Nephron progenitor cell (in vitro differentiated cells): Measurements from ENCODE around the gene TOP1.
A peak's percentile ranks its signal among the peaks of the same experiment; 100 is the strongest.

Source experiments
- DNase-seq: peaks from one replicate; pipeline ENCODE4 v3.0.0; 2021
- H3K27ac Mint-ChIP-seq: 2 replicates; pipeline ENCODE4 v1.8.0; 2021; ENCODE audit warnings: mild to moderate bottlenecking, moderate library complexity, mixed read lengths
- H3K27me3 Mint-ChIP-seq: 2 replicates; pipeline ENCODE4 v1.8.0; 2021; ENCODE audit warnings: mild to moderate bottlenecking, low read depth, mixed read lengths; ENCODE audit not compliant: poor library complexity
- H3K36me3 Mint-ChIP-seq: 2 replicates; pipeline ENCODE4 v1.8.0; 2021; ENCODE audit warnings: low read depth, mixed read lengths
- H3K4me1 Mint-ChIP-seq: 2 replicates; pipeline ENCODE4 v1.8.0; 2021; ENCODE audit warnings: mixed read lengths
- H3K4me3 Mint-ChIP-seq: 2 replicates; pipeline ENCODE4 v1.8.0; 2021; ENCODE audit warnings: mild to moderate bottlenecking, moderate library complexity, mixed read lengths
- H3K9me3 Mint-ChIP-seq: 2 replicates; pipeline ENCODE4 v1.8.0; 2021; ENCODE audit warnings: mild to moderate bottlenecking, moderate library complexity, mixed read lengths
- TF ChIP-seq, protein P1 (sequence below): fragments of 200-600 bp; sonication (generic); IDR thresholded peaks from 2 replicates; pipeline ENCODE4 v1.5.0; 2021; ENCODE audit warnings: antibody characterized with exemption

The TOP1 gene

DNA sequence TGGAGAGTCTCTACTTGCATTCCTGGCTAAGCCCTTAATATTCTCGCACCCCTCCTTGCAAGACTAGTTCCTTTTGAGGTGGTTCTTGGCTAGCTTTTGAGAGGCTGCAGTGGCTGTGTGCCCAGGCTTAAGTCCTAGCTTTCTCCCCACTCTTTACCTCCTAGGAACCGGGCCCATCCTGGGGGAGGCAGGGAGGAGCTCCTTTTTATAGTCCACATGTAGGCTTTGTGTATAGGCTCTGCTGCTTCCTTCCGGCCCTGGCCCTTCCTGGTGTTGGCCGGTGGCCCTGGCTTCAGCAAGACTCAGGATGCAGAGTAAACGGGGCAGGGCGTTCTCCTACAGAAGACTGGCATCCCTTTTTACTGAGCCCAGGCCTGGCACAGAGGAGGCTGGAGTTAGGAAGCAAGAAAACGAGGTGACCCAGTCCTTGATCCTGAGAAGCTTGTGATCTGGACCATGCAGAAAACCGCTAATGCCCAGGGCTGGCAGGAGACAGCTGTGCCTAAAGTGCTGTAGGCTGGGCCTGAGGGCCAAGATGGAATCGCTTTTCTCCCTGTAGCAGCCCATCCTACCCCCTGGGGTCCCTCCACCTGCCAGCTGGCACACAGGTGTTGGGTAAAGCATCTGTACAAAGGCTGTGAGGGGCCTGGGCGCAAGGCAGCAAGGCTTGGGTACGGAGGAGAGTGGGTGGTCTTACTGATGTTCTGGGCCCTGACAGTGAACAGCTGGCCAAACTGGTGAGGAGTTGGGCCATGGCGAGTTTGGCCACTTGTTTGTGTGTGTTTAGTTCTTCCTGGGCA lies 117.4 kb downstream of the TOP1 start:
- Mint-ChIP-seq H3K4me3 (no peak overlapping the region), H3K36me3 (peaks cover 68% of the 10 kb centered on the region), H3K9me3 (no peaks in the 10 kb centered on the region), H3K27ac (no peak overlapping the region), H3K4me1 (peaks cover 75% of the 10 kb centered on the region), H3K27me3 (peaks cover 3% of the 10 kb centered on the region)
- no peak for DNase-seq
- TF ChIP-seq, protein P1, sequence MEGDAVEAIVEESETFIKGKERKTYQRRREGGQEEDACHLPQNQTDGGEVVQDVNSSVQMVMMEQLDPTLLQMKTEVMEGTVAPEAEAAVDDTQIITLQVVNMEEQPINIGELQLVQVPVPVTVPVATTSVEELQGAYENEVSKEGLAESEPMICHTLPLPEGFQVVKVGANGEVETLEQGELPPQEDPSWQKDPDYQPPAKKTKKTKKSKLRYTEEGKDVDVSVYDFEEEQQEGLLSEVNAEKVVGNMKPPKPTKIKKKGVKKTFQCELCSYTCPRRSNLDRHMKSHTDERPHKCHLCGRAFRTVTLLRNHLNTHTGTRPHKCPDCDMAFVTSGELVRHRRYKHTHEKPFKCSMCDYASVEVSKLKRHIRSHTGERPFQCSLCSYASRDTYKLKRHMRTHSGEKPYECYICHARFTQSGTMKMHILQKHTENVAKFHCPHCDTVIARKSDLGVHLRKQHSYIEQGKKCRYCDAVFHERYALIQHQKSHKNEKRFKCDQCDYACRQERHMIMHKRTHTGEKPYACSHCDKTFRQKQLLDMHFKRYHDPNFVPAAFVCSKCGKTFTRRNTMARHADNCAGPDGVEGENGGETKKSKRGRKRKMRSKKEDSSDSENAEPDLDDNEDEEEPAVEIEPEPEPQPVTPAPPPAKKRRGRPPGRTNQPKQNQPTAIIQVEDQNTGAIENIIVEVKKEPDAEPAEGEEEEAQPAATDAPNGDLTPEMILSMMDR: no peak

DNA sequence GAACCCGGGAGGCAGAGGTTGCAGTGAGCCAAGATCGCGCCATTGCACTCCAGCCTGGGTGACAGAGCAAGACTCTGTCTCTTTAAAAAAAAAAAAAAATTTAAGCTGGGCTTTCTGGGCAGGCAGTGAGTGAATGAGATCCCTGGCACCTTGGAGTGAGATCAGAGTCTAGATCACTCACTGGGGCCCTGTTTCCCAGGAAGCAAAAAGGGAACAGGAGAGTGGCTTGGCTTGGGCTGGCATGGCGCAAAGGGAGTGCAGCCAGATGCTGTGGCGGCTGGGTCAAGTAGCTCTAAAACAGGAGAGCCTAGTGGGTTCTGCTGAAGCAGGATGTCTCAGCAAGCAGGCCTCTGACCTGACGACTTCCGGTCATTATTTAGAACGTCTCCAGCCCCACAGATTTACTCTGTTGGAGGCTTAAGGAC lies 119.2 kb downstream of the TOP1 start:
- H3K36me3 Mint-ChIP-seq: peaks cover 72% of the 10 kb centered on the region
- H3K27ac Mint-ChIP-seq: peak overlapping the region; percentile 50
- peaks cover 66% of the 10 kb centered on the region for H3K4me1 Mint-ChIP-seq
- H3K9me3 Mint-ChIP-seq: no peaks in the 10 kb centered on the region
- DNase-seq: no peak
- peaks cover 7% of the 10 kb centered on the region for H3K27me3 Mint-ChIP-seq
- H3K4me3 Mint-ChIP-seq: no peak overlapping the region
- TF ChIP-seq, protein P1: no peak

DNA sequence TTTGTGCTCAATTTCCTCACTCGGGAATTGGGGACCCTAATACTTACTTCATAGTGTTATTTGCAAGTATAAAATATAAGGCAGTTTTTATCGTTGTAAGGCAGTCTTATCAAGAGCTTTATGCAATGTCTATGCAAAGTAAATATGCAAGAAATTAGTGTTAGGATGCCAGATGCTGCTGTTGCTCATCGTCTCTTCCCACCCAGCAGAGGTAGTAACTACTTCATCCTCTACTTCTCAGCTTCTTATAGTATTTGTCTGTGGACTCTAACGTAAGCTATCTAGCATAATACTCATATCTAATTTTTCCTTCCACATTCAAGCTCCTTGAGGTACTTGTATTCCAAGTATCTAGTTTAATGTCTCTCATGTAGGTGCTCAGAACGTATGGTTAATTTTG lies 120.3 kb downstream of the TOP1 start:
- Mint-ChIP-seq H3K4me1 (peaks cover 68% of the 10 kb centered on the region), H3K27me3 (peaks cover 4% of the 10 kb centered on the region), H3K27ac (no peak overlapping the region), H3K9me3 (no peaks in the 10 kb centered on the region), H3K36me3 (peaks cover 61% of the 10 kb centered on the region), H3K4me3 (no peak overlapping the region)
- TF ChIP-seq, protein P1: no peak
- no peak for DNase-seq

DNA sequence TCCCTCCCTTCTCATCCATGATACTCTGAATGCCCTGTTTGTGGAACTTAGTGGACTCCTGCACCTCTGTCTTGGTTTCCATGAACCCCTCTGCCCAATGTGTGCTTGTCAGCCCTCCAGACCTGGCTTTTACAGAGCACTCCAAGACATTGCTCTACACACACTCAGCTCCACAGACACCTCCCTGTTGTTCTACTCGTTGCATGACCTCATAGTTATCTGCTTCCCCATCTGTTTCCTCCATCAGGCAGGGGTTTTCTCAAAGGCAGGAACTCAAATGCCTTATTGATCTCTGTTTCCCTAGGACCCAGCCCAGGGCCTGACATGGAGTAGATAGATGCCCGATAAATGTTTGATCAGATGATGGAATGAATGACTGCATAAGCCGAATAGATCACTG lies 122.0 kb downstream of the TOP1 start:
- TF ChIP-seq, protein P1: no peak
- Mint-ChIP-seq H3K4me3 (no peak overlapping the region), H3K36me3 (peaks cover 44% of the 10 kb centered on the region), H3K27ac (no peak overlapping the region), H3K4me1 (peaks cover 75% of the 10 kb centered on the region), H3K27me3 (peaks cover 4% of the 10 kb centered on the region), H3K9me3 (no peaks in the 10 kb centered on the region)
- DNase-seq: no peak

DNA sequence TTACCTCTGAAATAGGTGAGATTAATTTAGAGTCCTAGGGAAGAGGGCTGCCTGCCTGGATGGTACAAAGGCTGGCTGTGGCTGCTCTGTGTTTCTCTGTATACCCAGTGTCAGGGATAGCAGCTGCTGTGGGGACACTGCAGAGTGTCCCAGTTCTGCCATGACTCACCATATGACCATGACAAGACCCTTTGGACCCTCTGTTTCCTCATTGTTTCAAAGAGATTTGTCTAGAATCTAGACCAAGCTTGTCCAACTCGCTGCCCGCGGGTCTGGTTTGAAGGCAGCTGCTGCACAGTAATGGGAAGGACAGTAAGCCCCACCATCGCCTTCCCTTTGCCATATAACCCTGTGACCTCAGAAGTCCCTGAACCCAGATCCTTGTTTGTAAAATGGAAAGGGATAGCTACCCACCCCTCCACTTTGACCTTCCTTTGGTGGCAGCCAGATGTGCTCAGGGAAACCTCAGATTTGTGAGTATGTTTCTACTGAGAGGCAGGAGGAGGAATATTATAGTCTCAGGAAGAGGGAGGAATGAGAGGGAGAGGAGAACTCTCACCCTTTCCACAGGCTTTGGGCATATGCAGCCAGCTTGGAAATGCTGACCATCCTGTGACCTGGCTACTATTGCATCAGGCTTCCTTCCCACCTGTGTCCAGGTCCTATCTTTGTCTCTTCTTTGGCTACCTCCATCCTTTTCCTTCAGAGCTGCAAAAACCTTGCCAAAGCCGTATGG lies 122.7 kb downstream of the TOP1 start:
- Mint-ChIP-seq H3K27me3 (peaks cover 4% of the 10 kb centered on the region), H3K9me3 (no peaks in the 10 kb centered on the region), H3K36me3 (peaks cover 42% of the 10 kb centered on the region), H3K4me3 (no peak overlapping the region), H3K27ac (peak overlapping the region; percentile 25), H3K4me1 (peaks cover 76% of the 10 kb centered on the region)
- TF ChIP-seq, protein P1: no peak
- DNase-seq: no peak
